HepG2 (cell line): ENCODE data around the gene NT5M. TPM values are rescaled to one million over a fixed set of nuclear protein-coding genes. Genes with fewer than 3 reads are reported as not detected.

Experiments used
- CERS6 ChIP-seq: sonication (generic); formaldehyde crosslinking; IDR thresholded peaks from 2 replicates; pipeline ENCODE4 v1.5.0; 2020; ENCODE audit warnings: missing genetic modification reagents
- DPF2 ChIP-seq: sonication (generic); formaldehyde crosslinking; IDR thresholded peaks from 2 replicates; pipeline ENCODE4 v1.4.0; 2020; ENCODE audit warnings: mild to moderate bottlenecking, low read depth, missing genetic modification reagents, borderline replicate concordance
- FOXO1 ChIP-seq: sonication (generic); formaldehyde crosslinking; IDR thresholded peaks from 2 replicates; pipeline ENCODE4 v1.4.0; 2020; ENCODE audit warnings: missing genetic modification reagents
- IRX3 ChIP-seq: sonication (generic); formaldehyde crosslinking; IDR thresholded peaks from 2 replicates; pipeline ENCODE4 v1.8.1; 2023; ENCODE audit warnings: mild to moderate bottlenecking, low read depth, missing genetic modification reagents, borderline replicate concordance
- MAFF ChIP-seq: IDR thresholded peaks from 2 replicates; pipeline ENCODE4 v1.6.1; 2011; ENCODE audit warnings: low read depth, low read length, improper control_type of control experiment
- NFIB ChIP-seq: sonication (generic); formaldehyde crosslinking; IDR thresholded peaks from 2 replicates; pipeline ENCODE4 v1.9.0; 2021; ENCODE audit warnings: missing genetic modification reagents, mild to moderate bottlenecking, borderline replicate concordance
- POLR2A ChIP-seq, 2 experiments: IDR thresholded peaks; 2 replicates each; pipeline ENCODE4 v1.6.1; 2011; ENCODE audit warnings: low read depth in 2 of 2, low read length in 2 of 2, mild to moderate bottlenecking in 1 of 2, moderate library complexity in 1 of 2; ENCODE audit not compliant: insufficient read depth in 1 of 2
- SATB2 ChIP-seq: sonication (generic); formaldehyde crosslinking; IDR thresholded peaks from 2 replicates; pipeline ENCODE4 v1.5.0; 2020; ENCODE audit warnings: missing genetic modification reagents
- SCMH1 ChIP-seq: sonication (generic); formaldehyde crosslinking; IDR thresholded peaks from 2 replicates; pipeline ENCODE4 v1.9.0; 2021; ENCODE audit warnings: missing genetic modification reagents, mild to moderate bottlenecking, borderline replicate concordance
- ZNF337 ChIP-seq: sonication (generic); formaldehyde crosslinking; IDR thresholded peaks from 2 replicates; pipeline ENCODE4 v1.5.1; 2020; ENCODE audit warnings: missing genetic modification reagents, low read depth, mild to moderate bottlenecking, borderline replicate concordance
- ZNF33B ChIP-seq: sonication (generic); formaldehyde crosslinking; IDR thresholded peaks from 2 replicates; pipeline ENCODE4 v1.5.1; 2020; ENCODE audit warnings: mild to moderate bottlenecking, missing genetic modification reagents
- ZNF546 ChIP-seq: sonication (generic); formaldehyde crosslinking; conservative IDR thresholded peaks from 2 replicates; pipeline ENCODE4 v1.8.1; 2023; ENCODE audit warnings: mild to moderate bottlenecking, missing genetic modification reagents
- ZNF549 ChIP-seq: sonication (generic); formaldehyde crosslinking; IDR thresholded peaks from 2 replicates; pipeline ENCODE4 v1.5.0; 2020; ENCODE audit warnings: missing genetic modification reagents
- ZNF558 ChIP-seq: sonication (generic); formaldehyde crosslinking; IDR thresholded peaks from 2 replicates; pipeline ENCODE4 v1.9.0; 2022; ENCODE audit warnings: mild to moderate bottlenecking, missing genetic modification reagents, borderline replicate concordance
- ZNF569 ChIP-seq: sonication (generic); formaldehyde crosslinking; IDR thresholded peaks from 2 replicates; pipeline ENCODE4 v1.5.0; 2020; ENCODE audit warnings: mild to moderate bottlenecking, missing genetic modification reagents, moderate library complexity, borderline replicate concordance
- ZNF616 ChIP-seq: sonication (generic); formaldehyde crosslinking; IDR thresholded peaks from 2 replicates; pipeline ENCODE4 v1.5.0; 2020; ENCODE audit warnings: low read depth, mild to moderate bottlenecking, missing genetic modification reagents
- ZNF687 ChIP-seq: sonication (generic); formaldehyde crosslinking; IDR thresholded peaks from 2 replicates; pipeline ENCODE4 v1.5.1; 2020; ENCODE audit warnings: mild to moderate bottlenecking, missing genetic modification reagents, moderate library complexity
- ZNF746 ChIP-seq: sonication (generic); formaldehyde crosslinking; IDR thresholded peaks from 2 replicates; pipeline ENCODE4 v1.8.0; 2022; ENCODE audit warnings: mild to moderate bottlenecking, missing genetic modification reagents
- ZNF749 ChIP-seq: sonication (generic); formaldehyde crosslinking; IDR thresholded peaks from 2 replicates; pipeline ENCODE4 v1.8.0; 2022; ENCODE audit warnings: mild to moderate bottlenecking, missing genetic modification reagents, moderate library complexity, borderline replicate concordance
- polyA plus RNA-seq, 8 experiments: library from polyadenylated mRNA; depleted of rRNA in 3 of 8; stranded (reverse) in 7 of 8; unstranded in 1 of 8; fragments of >200 nt; fragmentation: Illumina TruSeq in 4 of 8; extraction: Trizol in 4 of 8; gene quantifications; 2 replicates each; pipeline versions ENCODE4 v1.2.1 to v1.2.3, GENCODE V29; 2011 to 2016; ENCODE audit warnings: low read depth in 4 of 8, missing spikeins in 1 of 8, mixed read lengths in 1 of 8; ENCODE audit not compliant: insufficient read depth in 1 of 8
- total RNA-seq, 5 experiments: library from RNA; depleted of rRNA; stranded (reverse); fragments of >200 nt; fragmentation: Illumina TruSeq; extraction: Trizol; gene quantifications; 2 replicates each; pipeline ENCODE4 v1.2.3, GENCODE V29; 2016; ENCODE audit warnings: low read depth in 1 of 5
- TF ChIP-seq, protein P1 (sequence below): sonication (generic); formaldehyde crosslinking; IDR thresholded peaks from 2 replicates; pipeline ENCODE4 v1.8.0; 2022; ENCODE audit warnings: mild to moderate bottlenecking, missing genetic modification reagents, moderate library complexity
- TF ChIP-seq, protein P2 (sequence below): sonication (generic); formaldehyde crosslinking; IDR thresholded peaks from 2 replicates; pipeline ENCODE4 v1.4.0; 2020; ENCODE audit warnings: missing genetic modification reagents
- TF ChIP-seq, protein P3 (sequence below): sonication (generic); formaldehyde crosslinking; IDR thresholded peaks from 2 replicates; pipeline ENCODE4 v1.4.0; 2020; ENCODE audit warnings: mild to moderate bottlenecking, missing genetic modification reagents

NT5M gene
- total and polyA plus RNA-seq, 2 of the 13 experiments (the other 11 are each of a cell fraction or from before 2014, with no cell fraction given), result 0.55 to 0.78 TPM

DNA sequence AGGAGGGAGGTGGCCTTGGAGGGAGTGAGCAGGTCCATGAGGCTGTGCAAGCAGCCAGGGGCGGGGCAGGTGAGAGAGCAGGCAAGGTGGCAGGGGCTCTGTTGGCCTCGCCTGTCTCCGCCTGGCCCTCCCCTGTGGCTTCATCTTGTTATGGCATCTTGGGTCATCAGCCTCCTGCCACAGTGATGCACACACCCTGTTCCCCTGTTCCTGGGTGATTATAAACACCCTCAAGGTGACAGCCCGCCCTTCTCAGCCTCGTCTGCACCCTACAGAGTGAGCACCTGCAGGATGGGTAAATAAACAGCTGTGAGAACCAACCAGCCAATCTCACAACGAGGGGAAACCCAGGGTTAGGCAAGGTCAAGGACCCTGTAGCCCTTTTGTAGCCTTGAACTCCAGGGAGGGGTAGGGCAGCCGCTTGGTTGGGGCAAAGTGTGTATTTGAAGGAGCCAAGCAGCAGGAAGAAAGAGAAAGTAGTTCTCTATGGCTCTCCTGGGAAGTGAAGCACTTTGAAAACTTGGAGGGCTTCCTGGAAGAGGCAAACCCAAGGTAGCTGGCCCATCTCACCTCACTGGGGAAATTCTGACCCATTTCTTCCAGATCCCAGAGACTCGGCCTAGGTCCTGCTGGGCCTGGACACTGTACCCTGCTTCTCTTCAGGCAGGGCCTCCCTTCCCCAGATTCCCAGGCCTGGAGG is 60.6 kb downstream of the NT5M start (continued):
- TF ChIP-seq, protein P1, sequence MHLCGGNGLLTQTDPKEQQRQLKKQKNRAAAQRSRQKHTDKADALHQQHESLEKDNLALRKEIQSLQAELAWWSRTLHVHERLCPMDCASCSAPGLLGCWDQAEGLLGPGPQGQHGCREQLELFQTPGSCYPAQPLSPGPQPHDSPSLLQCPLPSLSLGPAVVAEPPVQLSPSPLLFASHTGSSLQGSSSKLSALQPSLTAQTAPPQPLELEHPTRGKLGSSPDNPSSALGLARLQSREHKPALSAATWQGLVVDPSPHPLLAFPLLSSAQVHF (CRISPR knock-in tag), result no peak
- TF ChIP-seq, protein P2, sequence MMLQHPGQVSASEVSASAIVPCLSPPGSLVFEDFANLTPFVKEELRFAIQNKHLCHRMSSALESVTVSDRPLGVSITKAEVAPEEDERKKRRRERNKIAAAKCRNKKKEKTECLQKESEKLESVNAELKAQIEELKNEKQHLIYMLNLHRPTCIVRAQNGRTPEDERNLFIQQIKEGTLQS (CRISPR knock-in tag), result no peak
- TF ChIP-seq SCMH1 (CRISPR knock-in tag), result no peak
- no peak for TF ChIP-seq SATB2 (CRISPR knock-in tag)
- TF ChIP-seq, protein P3, sequence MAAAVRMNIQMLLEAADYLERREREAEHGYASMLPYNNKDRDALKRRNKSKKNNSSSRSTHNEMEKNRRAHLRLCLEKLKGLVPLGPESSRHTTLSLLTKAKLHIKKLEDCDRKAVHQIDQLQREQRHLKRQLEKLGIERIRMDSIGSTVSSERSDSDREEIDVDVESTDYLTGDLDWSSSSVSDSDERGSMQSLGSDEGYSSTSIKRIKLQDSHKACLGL (CRISPR knock-in tag), result no peak
- no peak for TF ChIP-seq NFIB (CRISPR knock-in tag)
- TF ChIP-seq ZNF569 (CRISPR knock-in tag), result no peak
- no peak for TF ChIP-seq DPF2 (CRISPR knock-in tag)
- no peak for TF ChIP-seq ZNF749 (CRISPR knock-in tag)
- TF ChIP-seq ZNF337, result no peak
- peak; percentile 25; the same call in 1 of the 2 replicates for TF ChIP-seq FOXO1
- no peak for TF ChIP-seq IRX3 (CRISPR knock-in tag)
- TF ChIP-seq ZNF687 (CRISPR knock-in tag), result peak; percentile 65
- TF ChIP-seq CERS6 (CRISPR knock-in tag), result no peak
- TF ChIP-seq ZNF616 (CRISPR knock-in tag), result no peak
- TF ChIP-seq MAFF, result no peak
- no peak for TF ChIP-seq ZNF558 (CRISPR knock-in tag)
- no peak for TF ChIP-seq ZNF546 (CRISPR knock-in tag)
- no peak for TF ChIP-seq ZNF746 (CRISPR knock-in tag)
- TF ChIP-seq POLR2A (IDR thresholded peaks at IDR 0.05; ENCODE audit: insufficient read depth in 1 of 2, low read depth in 2 of 2, low read length in 2 of 2), result no peak
- TF ChIP-seq ZNF549 (CRISPR knock-in tag), result no peak
- TF ChIP-seq ZNF33B (CRISPR knock-in tag), result no peak
